ENCODE results near the gene RBMXL2. TPM values are rescaled to one million over a fixed set of nuclear protein-coding genes. Genes with fewer than 3 reads are reported as not detected.

RBMXL2 gene
- total RNA-seq, 1 donor from 2014 or later, result 0.14 TPM

DNA sequence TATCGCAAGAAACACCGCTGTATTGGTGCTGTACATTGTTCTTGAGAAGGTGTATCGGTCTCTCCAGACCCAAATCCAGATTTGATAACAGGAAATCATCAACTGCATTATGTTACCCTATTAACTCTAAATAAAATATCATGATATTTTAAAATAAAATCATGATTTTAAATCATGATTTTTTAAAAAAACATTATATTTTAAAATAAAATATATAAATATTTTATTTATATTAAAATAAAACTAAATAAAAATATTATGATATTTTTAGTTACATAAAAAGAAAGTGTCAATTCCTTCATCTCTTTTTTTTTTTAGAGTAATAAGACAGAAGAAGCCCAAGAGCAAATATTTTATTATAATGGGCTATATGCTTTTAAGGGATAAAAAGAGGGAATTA, 27.6 kb downstream of the RBMXL2 start:
- H3K27ac Mint-ChIP-seq, result no peak overlapping the region
- no peak for DNase-seq (ENCODE audit: low spot score, unreplicated experiment)
- no peaks in the 10 kb centered on the region for H3K9me3 Mint-ChIP-seq (ENCODE audit: low read depth)
- TF ChIP-seq CTCF (IDR thresholded peaks at IDR 0.05; ENCODE audit: unreplicated experiment), result no peak
- H3K27me3 Mint-ChIP-seq, result peaks cover 3% of the 10 kb centered on the region
- H3K4me3 Mint-ChIP-seq (ENCODE audit: low read depth), result no peak overlapping the region
- H3K4me1 Mint-ChIP-seq (ENCODE audit: low read depth), result no peaks in the 10 kb centered on the region
- no peaks in the 10 kb centered on the region for H3K36me3 Mint-ChIP-seq (ENCODE audit: insufficient read depth)

DNA sequence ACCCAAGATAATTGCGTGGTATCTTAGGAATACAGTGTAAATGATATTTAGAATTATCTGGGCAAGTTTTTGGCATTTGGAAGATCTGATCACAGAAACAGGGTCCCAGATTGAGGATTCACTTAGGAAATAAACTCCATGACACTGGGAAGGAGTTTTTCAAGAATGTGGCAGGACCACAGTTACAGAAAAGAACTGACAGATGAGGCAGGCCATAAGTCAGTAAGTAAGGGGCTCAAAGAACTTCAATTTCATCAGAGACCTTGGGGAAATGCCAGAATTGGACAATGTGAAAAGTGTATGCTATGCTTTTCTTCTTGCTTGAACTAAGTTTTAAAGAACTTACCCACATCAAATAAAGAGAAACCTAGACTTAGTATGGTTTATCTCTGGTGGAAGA, 49.3 kb downstream of the RBMXL2 start:
- Mint-ChIP-seq H3K4me3 (ENCODE audit: low read depth) (no peak overlapping the region), H3K36me3 (ENCODE audit: insufficient read depth) (no peaks in the 10 kb centered on the region), H3K4me1 (ENCODE audit: low read depth) (no peaks in the 10 kb centered on the region), H3K27me3 (peaks cover 3% of the 10 kb centered on the region), H3K27ac (no peak overlapping the region), H3K9me3 (ENCODE audit: low read depth) (no peaks in the 10 kb centered on the region)
- no peak for DNase-seq (ENCODE audit: low spot score, unreplicated experiment)
- no peak for TF ChIP-seq CTCF (IDR thresholded peaks at IDR 0.05; ENCODE audit: unreplicated experiment)

Other genes starting within 250 kb of the RBMXL2 start
- gene OR10A5, start 243.3 kb upstream of the RBMXL2 start, total RNA-seq, result not detected in 2 replicates
- not detected in 2 replicates for gene OR10A2, start 225.9 kb upstream of the RBMXL2 start, total RNA-seq
- gene OR10A4, start 212.4 kb upstream of the RBMXL2 start, total RNA-seq, result not detected in 2 replicates
- 0.53 TPM in 1 of 2 replicates, not detected in the other for gene OR2D2, start 196.5 kb upstream of the RBMXL2 start, total RNA-seq
- gene OR2D3, start 168.0 kb upstream of the RBMXL2 start, total RNA-seq, result not detected in 2 replicates
- gene ZNF215, start 162.6 kb upstream of the RBMXL2 start, total RNA-seq, result 3.8 and 4.9 TPM in 2 replicates
- gene ZNF214, start 68.7 kb upstream of the RBMXL2 start, total RNA-seq, result 10.8 and 11.4 TPM in 2 replicates
- 0.26 and 0.29 TPM in 2 replicates for gene NLRP14, start 68.5 kb upstream of the RBMXL2 start, total RNA-seq
- 0.42 and 0.57 TPM in 2 replicates for gene SYT9, start 162.9 kb downstream of the RBMXL2 start, total RNA-seq

Measured in progenitor cell of endocrine pancreas (in vitro differentiated cells).